ENCODE measurements around the gene SSC5D.

The SSC5D gene

DNA sequence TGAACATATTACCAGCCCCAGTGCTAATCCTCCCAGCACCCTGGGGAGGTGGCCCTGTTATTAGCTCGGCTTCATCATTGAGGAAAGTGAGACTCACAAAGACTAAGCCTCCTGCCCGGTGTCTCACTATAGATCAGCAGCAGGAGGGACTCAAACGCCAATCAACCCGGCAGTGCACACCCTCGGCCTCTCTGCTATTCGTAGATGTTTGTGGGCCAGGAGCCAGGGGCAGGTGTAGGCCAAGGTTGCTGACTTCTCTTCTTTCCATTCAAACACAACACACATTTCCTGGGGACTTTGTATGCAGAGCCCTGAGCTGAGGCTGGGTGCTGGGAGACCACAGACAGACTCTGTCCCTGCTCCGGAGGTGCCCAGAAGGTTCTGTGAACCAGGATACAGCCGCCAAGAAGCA lies 66.5 kb downstream of the SSC5D start:
- DNase-seq (ENCODE audit: low read depth in 2 of 2) = no peak

GRCh38 chr19:55559684-55560083 lies 71.4 kb downstream of the SSC5D start:
- DNase-seq (ENCODE audit: low read depth in 2 of 2) = no peak

- no peak for DNase-seq (ENCODE audit: low read depth in 2 of 2)
Observed at GRCh38 chr19:55563261-55563690, 75.0 kb downstream of the SSC5D start.

- DNase-seq (ENCODE audit: low read depth in 2 of 2) = no peak
Observed at GRCh38 chr19:55566823-55567222, 78.6 kb downstream of the SSC5D start.

- DNase-seq (ENCODE audit: low read depth in 2 of 2) = no peak
Observed at GRCh38 chr19:55567708-55568328, 79.6 kb downstream of the SSC5D start.

Measured in stimulated activated CD4-positive, alpha-beta T cell treated with anti-CD3 and anti-CD28 coated beads, Interleukin-1b, Interleukin-23, amount 100 ng/mL, for 4 hours (primary cell).